IMR-90 (cell line): Measurements from ENCODE around the gene ACSM6. TPM values are rescaled to one million over a fixed set of nuclear protein-coding genes. Genes with fewer than 3 reads are reported as not detected.

Source experiments
- ATAC-seq: fragments of 200-7000 bp; cut with Tn5 transposase; 2 replicates; pipeline ENCODE4 v1.9.1; 2020; ENCODE audit warnings: low read depth, mild to moderate bottlenecking, moderate library complexity
- BruUV-seq: library from RNA; stranded (reverse); fragments of 400-500 nt; replicated peaks from 2 replicates; lab custom pipeline; 2021; lab: Mats Ljungman, UMichigan
- CTCF ChIA-PET: fragments of 300-600 bp; formaldehyde crosslinking; extraction: SDS; loops from one replicate; lab custom pipeline; 2021; ENCODE audit warnings: antibody characterized with exemption; lab: Yijun Ruan, JAX
- POLR2A ChIA-PET: fragments of 300-600 bp; sonication (Branson Sonifier 250); formaldehyde crosslinking; loops from one replicate; lab custom pipeline; 2022; ENCODE audit warnings: antibody characterized with exemption; ENCODE audit not compliant: unreplicated experiment; lab: Charles Lee
- DNase-seq: peaks from one replicate; pipeline ENCODE4 v3.0.0; 2013
- H2AFZ ChIP-seq: replicated peaks from 2 replicates; pipeline ENCODE3; 2013; ENCODE audit warnings: low read length, mild to moderate bottlenecking; ENCODE audit not compliant: poor library complexity
- H2AK5ac ChIP-seq: 2 replicates; pipeline ENCODE4 v1.6.1; 2013; ENCODE audit warnings: low read depth, low read length, inconsistent platforms
- H2AK9ac ChIP-seq: replicated peaks from 2 replicates; pipeline ENCODE3; 2013; ENCODE audit warnings: mild to moderate bottlenecking, low read depth, low read length, moderate library complexity; ENCODE audit not compliant: poor library complexity
- H2BK120ac ChIP-seq: 2 replicates; pipeline ENCODE4 v1.6.1; 2013; ENCODE audit warnings: low read depth, low read length, inconsistent platforms
- H2BK15ac ChIP-seq: 3 replicates; pipeline ENCODE4 v1.6.1; 2013; ENCODE audit warnings: low read depth, low read length, inconsistent platforms
- H2BK20ac ChIP-seq: 2 replicates; pipeline ENCODE4 v1.6.1; 2013; ENCODE audit warnings: low read depth, mild to moderate bottlenecking, inconsistent platforms, low read length, moderate library complexity
- H2BK5ac ChIP-seq: 2 replicates; pipeline ENCODE4 v1.6.1; 2013; ENCODE audit warnings: mild to moderate bottlenecking, low read depth, low read length, inconsistent platforms; ENCODE audit not compliant: poor library complexity, severe bottlenecking
- H3K14ac ChIP-seq: replicated peaks from 2 replicates; pipeline ENCODE4 v1.6.1; 2013; ENCODE audit warnings: low read depth, low read length, inconsistent platforms
- H3K18ac ChIP-seq: 2 replicates; pipeline ENCODE4 v1.6.1; 2013; ENCODE audit warnings: low read depth, low read length, control low read depth
- H3K23ac ChIP-seq: 2 replicates; pipeline ENCODE4 v1.6.1; 2013; ENCODE audit warnings: low read depth, low read length, inconsistent platforms
- H3K27ac ChIP-seq: 2 replicates; pipeline ENCODE4 v1.5.1; 2013; ENCODE audit warnings: mild to moderate bottlenecking, control low read depth, low read length; ENCODE audit not compliant: insufficient read depth
- H3K27me3 ChIP-seq: 2 replicates; pipeline ENCODE4 v1.6.1; 2013; ENCODE audit warnings: low read length; ENCODE audit not compliant: control insufficient read depth, insufficient read depth
- H3K36me3 ChIP-seq: 2 replicates; pipeline ENCODE4 v1.6.1; 2013; ENCODE audit warnings: low read length, mixed read lengths; ENCODE audit not compliant: control insufficient read depth, insufficient read depth
- H3K4ac ChIP-seq: 2 replicates; pipeline ENCODE4 v1.6.1; 2013; ENCODE audit warnings: low read depth, low read length, inconsistent platforms
- H3K4me1 ChIP-seq: 2 replicates; pipeline ENCODE4 v1.6.1; 2013; ENCODE audit warnings: low read length, mixed read lengths; ENCODE audit not compliant: control insufficient read depth, insufficient read depth
- H3K4me2 ChIP-seq: 2 replicates; pipeline ENCODE4 v1.6.1; 2013; ENCODE audit warnings: low read depth, mild to moderate bottlenecking, control low read depth, low read length, moderate library complexity
- H3K4me3 ChIP-seq: 2 replicates; pipeline ENCODE4 v1.5.1; 2013; ENCODE audit warnings: low read depth, mild to moderate bottlenecking, control low read depth, low read length, moderate library complexity; ENCODE audit not compliant: insufficient read depth
- H3K56ac ChIP-seq: 2 replicates; pipeline ENCODE4 v1.6.1; 2013; ENCODE audit warnings: low read length, inconsistent platforms; ENCODE audit not compliant: insufficient read depth; ENCODE audit errors: extremely low read depth
- H3K79me1 ChIP-seq, 2 experiments: 2 replicates each; pipeline ENCODE4 v1.6.1; 2013; ENCODE audit warnings: low read length in 2 of 2, inconsistent platforms in 1 of 2, low read depth in 1 of 2
- H3K9ac ChIP-seq: 2 replicates; pipeline ENCODE4 v1.6.1; 2013; ENCODE audit warnings: low read depth, low read length, control low read depth
- H3K9me1 ChIP-seq: 2 replicates; pipeline ENCODE4 v1.6.1; 2013; ENCODE audit warnings: low read length, inconsistent platforms; ENCODE audit not compliant: insufficient read depth
- H3K9me3 ChIP-seq: 2 replicates; pipeline ENCODE4 v1.6.1; 2013; ENCODE audit warnings: low read length; ENCODE audit not compliant: control insufficient read depth, insufficient read depth
- H4K20me1 ChIP-seq: 2 replicates; pipeline ENCODE4 v1.6.1; 2013; ENCODE audit warnings: low read length, inconsistent platforms; ENCODE audit not compliant: insufficient read depth
- H4K5ac ChIP-seq: 2 replicates; pipeline ENCODE4 v1.6.1; 2013; ENCODE audit warnings: mild to moderate bottlenecking, low read depth, low read length, control low read depth
- H4K8ac ChIP-seq, 2 experiments: 2 replicates each; pipeline ENCODE4 v1.6.1; 2013; ENCODE audit warnings: low read depth in 2 of 2, low read length in 2 of 2, control low read depth in 1 of 2, inconsistent platforms in 1 of 2
- H4K91ac ChIP-seq: 2 replicates; pipeline ENCODE4 v1.6.1; 2013; ENCODE audit warnings: low read depth, low read length, inconsistent platforms; ENCODE audit not compliant: insufficient read depth
- BHLHE40 ChIP-seq: fragments of 150-350 bp; IDR thresholded peaks from 2 replicates; pipeline ENCODE4 v1.6.1; 2016; ENCODE audit warnings: mild to moderate bottlenecking, low read depth, low read length
- CEBPB ChIP-seq: IDR thresholded peaks from 2 replicates; pipeline ENCODE4 v1.6.1; 2012; ENCODE audit warnings: low read depth, low read length, improper control_type of control experiment
- FOS ChIP-seq: fragments of 150-350 bp; IDR thresholded peaks from 2 replicates; pipeline ENCODE4 v1.6.1; 2016; ENCODE audit warnings: low read depth, low read length
- MAFK ChIP-seq: IDR thresholded peaks from 2 replicates; pipeline ENCODE4 v1.6.1; 2012; ENCODE audit warnings: low read depth, low read length, improper control_type of control experiment
- MXI1 ChIP-seq: IDR thresholded peaks from 2 replicates; pipeline ENCODE4 v1.6.1; 2012; ENCODE audit warnings: low read depth, mild to moderate bottlenecking, low read length, moderate library complexity, borderline replicate concordance
- NFE2L2 ChIP-seq: fragments of 150-350 bp; IDR thresholded peaks from 2 replicates; pipeline ENCODE4 v1.6.1; 2016; ENCODE audit warnings: low read depth, mild to moderate bottlenecking, low read length
- POLR2A ChIP-seq: IDR thresholded peaks from 2 replicates; pipeline ENCODE4 v1.6.1; 2012; ENCODE audit warnings: mild to moderate bottlenecking, low read depth, low read length
- RAD21 ChIP-seq: IDR thresholded peaks from 2 replicates; pipeline ENCODE4 v1.6.1; 2012; ENCODE audit warnings: low read length, improper control_type of control experiment
- RCOR1 ChIP-seq: IDR thresholded peaks from 2 replicates; pipeline ENCODE4 v1.6.1; 2012; ENCODE audit warnings: mild to moderate bottlenecking, low read length, improper control_type of control experiment; ENCODE audit not compliant: insufficient replicate concordance
- RFX5 ChIP-seq: IDR thresholded peaks from 2 replicates; pipeline ENCODE4 v1.8.0; 2012; ENCODE audit warnings: low read depth, mild to moderate bottlenecking, low read length, moderate library complexity
- SMC3 ChIP-seq: fragments of 150-350 bp; IDR thresholded peaks from 2 replicates; pipeline ENCODE4 v1.6.1; 2016; ENCODE audit warnings: low read depth, mild to moderate bottlenecking, antibody characterized with exemption, low read length, moderate library complexity
- WGBS, 2 experiments: methylation state at CpG; one replicate each; pipeline versions ENCODE4 v1.1.5 to v1.1.7; 2013; ENCODE audit warnings: missing lambda C conversion rate in 2 of 2; ENCODE audit not compliant: insufficient read length in 1 of 2; ENCODE audit errors: extremely low coverage in 2 of 2; 5-methylcytosine and 5-hydroxymethylcytosine counted together
- dilution Hi-C: fragments of 300-500 bp; cut with HindIII; formaldehyde crosslinking; loops from one replicate; pipeline ENCODE4 v1.14.3; 2018; ENCODE audit warnings: low sequenced_read_pairs; ENCODE audit not compliant: unreplicated experiment
- in situ Hi-C: fragments of 300-500 bp; cut with MboI; formaldehyde crosslinking; loops from 3 replicates; pipeline ENCODE4 v1.14.3; 2019; ENCODE audit warnings: low sequenced_read_pairs, inconsistent platforms, mixed read lengths
- intact Hi-C: fragments of 100-400 bp; cut with micrococcal nuclease; formaldehyde crosslinking; loops from 2 replicates; pipeline ENCODE4 v1.10.0; 2022
- polyA plus RNA-seq, 3 experiments: library from polyadenylated mRNA; depleted of rRNA; stranded (reverse); fragments of >200 nt; gene quantifications; 2 replicates each; pipeline ENCODE4 v1.2.3, GENCODE V29; 2012; ENCODE audit warnings: low replicate concordance in 1 of 3
- total RNA-seq: library from RNA; depleted of rRNA; stranded (reverse); fragments of >200 nt; gene quantifications from 2 replicates; pipeline ENCODE4 v1.2.3, GENCODE V29; 2012
- TF ChIP-seq, protein P1 (sequence below): fragments of 150-350 bp; IDR thresholded peaks from 2 replicates; pipeline ENCODE4 v1.6.1; 2016; ENCODE audit warnings: low read depth, mild to moderate bottlenecking, low read length, moderate library complexity, borderline replicate concordance
- TF ChIP-seq, protein P2 (sequence below): conservative IDR thresholded peaks from 2 replicates; pipeline ENCODE4 v1.5.1; 2012; ENCODE audit warnings: mild to moderate bottlenecking, low read depth, low read length, improper control_type of control experiment

ACSM6 gene
- total and polyA plus RNA-seq, 2 of the 4 experiments (the other 2 are of a cell fraction) = not detected

DNA sequence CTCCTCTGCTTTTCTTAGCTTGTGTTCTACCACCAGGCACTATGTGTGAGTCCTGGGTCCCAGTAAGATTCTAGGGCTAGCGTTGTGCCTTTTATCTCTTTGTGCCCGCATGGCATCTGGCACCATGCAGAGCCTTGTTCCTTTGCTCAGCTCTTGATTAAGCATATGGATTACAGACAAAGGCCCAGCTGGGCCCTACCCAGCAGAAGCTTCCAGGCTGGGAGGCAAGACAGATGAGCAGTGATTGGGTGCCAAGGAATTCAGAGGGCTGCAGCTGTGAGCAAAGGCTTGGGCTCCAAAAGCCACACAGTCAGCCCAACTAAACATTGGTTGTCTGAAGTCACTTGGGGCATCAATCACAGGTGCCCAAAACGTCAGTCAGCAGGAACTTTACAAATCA is 2.0 kb downstream of the ACSM6 start:
- H3K27me3 ChIP-seq = no peaks in the 10 kb centered on the region
- intact Hi-C loops (no loop called here), dilution Hi-C loops (no loop called here), in situ Hi-C loops (no loop called here)
- H4K8ac ChIP-seq = no peak overlapping the region
- H4K5ac ChIP-seq = no peak overlapping the region
- 0 out of 2 replicates have a peak, but pooled peaks have one; percentile 49 for ATAC-seq
- no peak overlapping the region for H3K4me3 ChIP-seq
- H4K91ac ChIP-seq = no peak overlapping the region
- H3K27ac ChIP-seq = no peak overlapping the region
- WGBS, 2 experiments = 46% methylated on average over 2 of the region's 3 CpGs; no CpG with 5 or more reads in 1 of the 2 experiments
- no peak overlapping the region for H3K14ac ChIP-seq
- H3K79me1 ChIP-seq = no peaks in the 10 kb centered on the region
- no peak overlapping the region for H3K9ac ChIP-seq
- no peak overlapping the region for H3K56ac ChIP-seq
- no peak overlapping the region for H3K4me2 ChIP-seq
- no peaks in the 10 kb centered on the region for H4K20me1 ChIP-seq
- peak; percentile 12 for DNase-seq
- TF ChIP-seq POLR2A (no peak), MAFK (no peak), NFE2L2 (no peak), SMC3 (no peak), MXI1 (no peak), CEBPB (no peak), BHLHE40 (no peak), RFX5 (no peak), RCOR1 (no peak), FOS (no peak), RAD21 (no peak)
- TF ChIP-seq, protein P1, sequence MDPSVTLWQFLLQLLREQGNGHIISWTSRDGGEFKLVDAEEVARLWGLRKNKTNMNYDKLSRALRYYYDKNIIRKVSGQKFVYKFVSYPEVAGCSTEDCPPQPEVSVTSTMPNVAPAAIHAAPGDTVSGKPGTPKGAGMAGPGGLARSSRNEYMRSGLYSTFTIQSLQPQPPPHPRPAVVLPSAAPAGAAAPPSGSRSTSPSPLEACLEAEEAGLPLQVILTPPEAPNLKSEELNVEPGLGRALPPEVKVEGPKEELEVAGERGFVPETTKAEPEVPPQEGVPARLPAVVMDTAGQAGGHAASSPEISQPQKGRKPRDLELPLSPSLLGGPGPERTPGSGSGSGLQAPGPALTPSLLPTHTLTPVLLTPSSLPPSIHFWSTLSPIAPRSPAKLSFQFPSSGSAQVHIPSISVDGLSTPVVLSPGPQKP = no peak
- TF ChIP-seq, protein P2, sequence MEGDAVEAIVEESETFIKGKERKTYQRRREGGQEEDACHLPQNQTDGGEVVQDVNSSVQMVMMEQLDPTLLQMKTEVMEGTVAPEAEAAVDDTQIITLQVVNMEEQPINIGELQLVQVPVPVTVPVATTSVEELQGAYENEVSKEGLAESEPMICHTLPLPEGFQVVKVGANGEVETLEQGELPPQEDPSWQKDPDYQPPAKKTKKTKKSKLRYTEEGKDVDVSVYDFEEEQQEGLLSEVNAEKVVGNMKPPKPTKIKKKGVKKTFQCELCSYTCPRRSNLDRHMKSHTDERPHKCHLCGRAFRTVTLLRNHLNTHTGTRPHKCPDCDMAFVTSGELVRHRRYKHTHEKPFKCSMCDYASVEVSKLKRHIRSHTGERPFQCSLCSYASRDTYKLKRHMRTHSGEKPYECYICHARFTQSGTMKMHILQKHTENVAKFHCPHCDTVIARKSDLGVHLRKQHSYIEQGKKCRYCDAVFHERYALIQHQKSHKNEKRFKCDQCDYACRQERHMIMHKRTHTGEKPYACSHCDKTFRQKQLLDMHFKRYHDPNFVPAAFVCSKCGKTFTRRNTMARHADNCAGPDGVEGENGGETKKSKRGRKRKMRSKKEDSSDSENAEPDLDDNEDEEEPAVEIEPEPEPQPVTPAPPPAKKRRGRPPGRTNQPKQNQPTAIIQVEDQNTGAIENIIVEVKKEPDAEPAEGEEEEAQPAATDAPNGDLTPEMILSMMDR = no peak
- no peaks in the 10 kb centered on the region for H3K4me1 ChIP-seq
- H2BK15ac ChIP-seq = no peak overlapping the region
- H3K18ac ChIP-seq = no peak overlapping the region
- POLR2A ChIA-PET = no interaction called here
- CTCF ChIA-PET = interaction anchor here (0.9 kb wide), 1 partner anchor 11 kb away, joined by 3 read pairs; no protein-coding TSS in a partner anchor
- no peaks in the 10 kb centered on the region for H3K36me3 ChIP-seq
- no peak overlapping the region for H2BK120ac ChIP-seq
- no peak overlapping the region for H2AK9ac ChIP-seq
- H2BK20ac ChIP-seq = no peak overlapping the region
- no TSS peak for BruUV-seq
- H3K4ac ChIP-seq = no peak overlapping the region
- H3K9me1 ChIP-seq = no peaks in the 10 kb centered on the region
- no peak overlapping the region for H3K23ac ChIP-seq
- H2AK5ac ChIP-seq = no peak overlapping the region
- H2AFZ ChIP-seq = no peak overlapping the region
- H3K9me3 ChIP-seq = no peaks in the 10 kb centered on the region
- no peak overlapping the region for H2BK5ac ChIP-seq
